Mesodermal cell (in vitro differentiated cells): ENCODE measurements around the gene WLS.

Experiments used
- H3K27ac ChIP-seq: 2 replicates; pipeline ENCODE4 v1.7.0; 2013; ENCODE audit warnings: mild to moderate bottlenecking, low read depth, low read length, moderate library complexity; ENCODE audit not compliant: severe bottlenecking
- H3K36me3 ChIP-seq: 2 replicates; pipeline ENCODE4 v1.7.1; 2013; ENCODE audit warnings: mild to moderate bottlenecking, low read length, moderate library complexity; ENCODE audit not compliant: control insufficient read depth, insufficient read depth
- H3K4me1 ChIP-seq: one replicate; pipeline ENCODE4 v1.7.1; 2013; ENCODE audit warnings: mild to moderate bottlenecking, low read length; ENCODE audit not compliant: insufficient read depth, control insufficient read depth, poor library complexity, severe bottlenecking
- H3K4me3 ChIP-seq: 2 replicates; pipeline ENCODE4 v1.7.0; 2013; ENCODE audit warnings: low read length, control low read depth, mild to moderate bottlenecking; ENCODE audit not compliant: insufficient read depth, poor library complexity, severe bottlenecking; ENCODE audit errors: extremely low read depth
- H3K9me3 ChIP-seq: 2 replicates; pipeline ENCODE4 v1.7.1; 2013; ENCODE audit warnings: mild to moderate bottlenecking, low read length, moderate library complexity; ENCODE audit not compliant: control insufficient read depth
- WGBS, 2 experiments: methylation state at CpG; one replicate each; pipeline ENCODE4 v1.1.5; 2013; ENCODE audit warnings: missing lambda C conversion rate in 2 of 2; ENCODE audit not compliant: insufficient coverage in 2 of 2; 5-methylcytosine and 5-hydroxymethylcytosine counted together

WLS gene

GRCh38 chr1:68141071-68142021, 91.0 kb downstream of the WLS start:
- 59 to 80% methylated on average over 6 to 7 of the region's 15 CpGs for WGBS, 2 experiments
- H3K9me3 ChIP-seq = no peaks in the 10 kb centered on the region
- peaks cover 11% of the 10 kb centered on the region for H3K4me1 ChIP-seq
- H3K4me3 ChIP-seq = no peak overlapping the region
- H3K27ac ChIP-seq = peak overlapping the region; percentile 92
- H3K36me3 ChIP-seq = peaks cover 73% of the 10 kb centered on the region

- 92 to 93% methylated on average over 2 to 3 of the region's 4 CpGs for WGBS, 2 experiments
- Histone ChIP-seq H3K27ac (peak overlapping the region; percentile 92), H3K4me1 (peaks cover 11% of the 10 kb centered on the region), H3K4me3 (no peak overlapping the region), H3K9me3 (no peaks in the 10 kb centered on the region), H3K36me3 (peaks cover 73% of the 10 kb centered on the region)
Observed at GRCh38 chr1:68140536-68140935, 91.8 kb downstream of the WLS start.

- Histone ChIP-seq H3K27ac (no peak overlapping the region), H3K9me3 (no peaks in the 10 kb centered on the region), H3K4me3 (no peak overlapping the region), H3K36me3 (peaks cover 85% of the 10 kb centered on the region), H3K4me1 (no peaks in the 10 kb centered on the region)
- WGBS, 2 experiments = 100% methylated on average over 1 of the region's 2 CpGs; no CpG with 5 or more reads in 1 of the 2 experiments
Observed at GRCh38 chr1:68136187-68136586, 96.1 kb downstream of the WLS start.

- no peak overlapping the region for H3K27ac ChIP-seq
- 88 to 98% methylated on average over 6 to 7 of the region's 8 CpGs for WGBS, 2 experiments
- no peak overlapping the region for H3K4me3 ChIP-seq
- no peaks in the 10 kb centered on the region for H3K9me3 ChIP-seq
- H3K4me1 ChIP-seq = peaks cover 18% of the 10 kb centered on the region
- peaks cover 83% of the 10 kb centered on the region for H3K36me3 ChIP-seq
Observed at GRCh38 chr1:68132426-68133130, 99.7 kb downstream of the WLS start.

- Histone ChIP-seq H3K9me3 (no peaks in the 10 kb centered on the region), H3K36me3 (peaks cover 83% of the 10 kb centered on the region), H3K27ac (no peak overlapping the region), H3K4me1 (peaks cover 21% of the 10 kb centered on the region), H3K4me3 (no peak overlapping the region)
- WGBS, 2 experiments = 89 to 100% methylated on average over 1 to 3 of the region's 3 CpGs
Observed at GRCh38 chr1:68131261-68131660, 101.1 kb downstream of the WLS start.

- Histone ChIP-seq H3K4me1 (peaks cover 21% of the 10 kb centered on the region), H3K36me3 (peaks cover 85% of the 10 kb centered on the region), H3K9me3 (no peaks in the 10 kb centered on the region), H3K4me3 (no peak overlapping the region), H3K27ac (no peak overlapping the region)
- WGBS, 2 experiments = 90% methylated on average over 2 to 5 of the region's 6 CpGs
Observed at GRCh38 chr1:68129536-68130250, 102.6 kb downstream of the WLS start.

- Histone ChIP-seq H3K9me3 (no peaks in the 10 kb centered on the region), H3K4me3 (no peak overlapping the region), H3K36me3 (peaks cover 85% of the 10 kb centered on the region), H3K4me1 (peaks cover 21% of the 10 kb centered on the region), H3K27ac (no peak overlapping the region)
- 85 to 89% methylated on average over 7 to 9 of the region's 10 CpGs for WGBS, 2 experiments
Observed at GRCh38 chr1:68128820-68129219, 103.5 kb downstream of the WLS start.

GRCh38 chr1:68128157-68128556, 104.2 kb downstream of the WLS start:
- no CpG with 5 or more reads among the region's 1 CpG for WGBS, 2 experiments
- Histone ChIP-seq H3K4me1 (peaks cover 21% of the 10 kb centered on the region), H3K36me3 (peaks cover 85% of the 10 kb centered on the region), H3K27ac (no peak overlapping the region), H3K4me3 (no peak overlapping the region), H3K9me3 (no peaks in the 10 kb centered on the region)

GRCh38 chr1:68121536-68121935, 110.8 kb downstream of the WLS start:
- 55 to 62% methylated on average over 3 of the region's 4 CpGs for WGBS, 2 experiments
- H3K4me3 ChIP-seq = no peak overlapping the region
- H3K36me3 ChIP-seq = peaks cover 59% of the 10 kb centered on the region
- H3K9me3 ChIP-seq = no peaks in the 10 kb centered on the region
- H3K4me1 ChIP-seq = peaks cover 16% of the 10 kb centered on the region
- peak overlapping the region; percentile 50 for H3K27ac ChIP-seq

- Histone ChIP-seq H3K4me3 (no peak overlapping the region), H3K9me3 (no peaks in the 10 kb centered on the region), H3K4me1 (peaks cover 16% of the 10 kb centered on the region), H3K36me3 (peaks cover 46% of the 10 kb centered on the region), H3K27ac (no peak overlapping the region)
- 0% methylated on average over 1 of the region's 7 CpGs for WGBS, 2 experiments
Observed at GRCh38 chr1:68120136-68120791, 112.1 kb downstream of the WLS start.
